Measurements from ENCODE around the gene CD209.

Gene CD209

DNA sequence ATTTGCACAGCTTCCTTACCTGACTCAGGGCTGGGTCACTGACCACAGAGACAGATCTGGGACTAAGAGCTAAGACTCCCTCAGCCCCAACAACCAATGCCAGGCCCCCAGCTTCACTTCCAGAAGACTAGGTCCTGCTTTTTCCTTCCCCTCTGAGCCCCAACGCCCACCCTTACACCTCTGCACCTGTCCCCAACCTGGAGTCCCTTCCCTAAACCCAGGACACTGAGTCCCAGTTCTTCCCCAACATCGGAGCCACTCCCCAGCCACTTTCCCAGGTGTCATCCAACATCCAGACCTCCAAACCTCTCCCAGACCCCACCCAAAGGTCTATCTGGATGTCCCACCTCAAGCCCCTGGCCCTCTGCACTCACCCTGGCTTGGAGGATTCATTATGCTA is 48.3 kb downstream of the CD209 start:
- no peak overlapping the region for H3K4me3 ChIP-seq (ENCODE audit: low read depth, low read length)
- TF ChIP-seq, protein P1, sequence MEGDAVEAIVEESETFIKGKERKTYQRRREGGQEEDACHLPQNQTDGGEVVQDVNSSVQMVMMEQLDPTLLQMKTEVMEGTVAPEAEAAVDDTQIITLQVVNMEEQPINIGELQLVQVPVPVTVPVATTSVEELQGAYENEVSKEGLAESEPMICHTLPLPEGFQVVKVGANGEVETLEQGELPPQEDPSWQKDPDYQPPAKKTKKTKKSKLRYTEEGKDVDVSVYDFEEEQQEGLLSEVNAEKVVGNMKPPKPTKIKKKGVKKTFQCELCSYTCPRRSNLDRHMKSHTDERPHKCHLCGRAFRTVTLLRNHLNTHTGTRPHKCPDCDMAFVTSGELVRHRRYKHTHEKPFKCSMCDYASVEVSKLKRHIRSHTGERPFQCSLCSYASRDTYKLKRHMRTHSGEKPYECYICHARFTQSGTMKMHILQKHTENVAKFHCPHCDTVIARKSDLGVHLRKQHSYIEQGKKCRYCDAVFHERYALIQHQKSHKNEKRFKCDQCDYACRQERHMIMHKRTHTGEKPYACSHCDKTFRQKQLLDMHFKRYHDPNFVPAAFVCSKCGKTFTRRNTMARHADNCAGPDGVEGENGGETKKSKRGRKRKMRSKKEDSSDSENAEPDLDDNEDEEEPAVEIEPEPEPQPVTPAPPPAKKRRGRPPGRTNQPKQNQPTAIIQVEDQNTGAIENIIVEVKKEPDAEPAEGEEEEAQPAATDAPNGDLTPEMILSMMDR (IDR thresholded peaks at IDR 0.05; ENCODE audit: low read depth, low read length), result no peak
- in situ Hi-C loops (cut with HindIII; ENCODE audit: low sequenced_read_pairs), result no loop called here
- DNase-seq (ENCODE audit: low read depth, low spot score), result no peak

DNA sequence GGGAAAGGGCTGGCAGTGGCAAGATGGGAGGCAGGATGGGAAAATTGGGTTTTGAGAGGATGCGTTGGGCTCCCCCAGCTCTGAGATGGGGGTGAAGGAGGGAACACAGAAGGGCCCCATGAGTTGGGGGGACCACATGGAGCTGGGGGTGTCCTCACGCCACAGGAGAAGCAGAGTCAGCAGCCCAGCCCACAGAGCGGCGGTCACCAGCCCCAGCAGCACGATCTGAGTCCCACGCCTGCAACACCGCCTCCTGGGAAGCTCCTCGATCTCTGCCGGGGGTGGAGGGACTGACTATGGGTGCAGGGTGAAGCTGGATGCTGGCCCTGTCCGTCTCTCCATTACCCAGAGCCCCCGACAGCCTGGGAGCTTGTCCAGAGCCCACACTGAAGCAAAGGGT is 48.8 kb downstream of the CD209 start:
- no peak for DNase-seq (ENCODE audit: low read depth, low spot score)
- in situ Hi-C loops (cut with HindIII; ENCODE audit: low sequenced_read_pairs), result no loop called here
- no peak overlapping the region for H3K4me3 ChIP-seq (ENCODE audit: low read depth, low read length)
- TF ChIP-seq, protein P1 (IDR thresholded peaks at IDR 0.05; ENCODE audit: low read depth, low read length), result no peak

DNA sequence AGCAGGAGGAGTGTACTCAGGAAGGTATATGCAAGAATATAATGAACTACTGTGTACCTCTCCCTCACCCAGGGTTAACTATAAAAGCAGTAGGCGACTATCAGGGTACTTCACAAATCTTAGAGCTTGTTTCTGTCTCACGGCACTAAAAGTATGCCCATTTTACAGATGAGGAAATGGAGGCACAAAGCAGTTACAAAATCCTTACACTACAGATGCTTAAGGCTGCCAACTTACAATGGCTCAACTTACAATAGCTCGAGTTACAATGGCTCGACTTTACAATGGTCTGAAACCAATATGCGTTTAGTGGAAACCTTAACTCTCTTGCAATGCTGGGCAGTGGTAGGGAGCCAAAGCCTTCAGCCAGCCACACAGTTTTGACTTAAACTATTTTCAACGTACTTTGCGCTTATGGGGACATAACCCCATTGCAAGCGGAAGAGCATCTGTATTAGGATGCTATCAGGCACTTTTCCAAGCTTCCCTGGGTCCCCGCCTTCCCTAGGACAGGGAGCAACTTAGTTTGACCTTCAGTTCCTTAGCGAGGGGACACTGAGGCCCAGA is 49.5 kb downstream of the CD209 start:
- no peak overlapping the region for H3K4me3 ChIP-seq (ENCODE audit: low read depth, low read length)
- in situ Hi-C loops (cut with HindIII; ENCODE audit: low sequenced_read_pairs), result no loop called here
- TF ChIP-seq, protein P1 (IDR thresholded peaks at IDR 0.05; ENCODE audit: low read depth, low read length), result no peak
- DNase-seq (ENCODE audit: low read depth, low spot score), result no peak

DNA sequence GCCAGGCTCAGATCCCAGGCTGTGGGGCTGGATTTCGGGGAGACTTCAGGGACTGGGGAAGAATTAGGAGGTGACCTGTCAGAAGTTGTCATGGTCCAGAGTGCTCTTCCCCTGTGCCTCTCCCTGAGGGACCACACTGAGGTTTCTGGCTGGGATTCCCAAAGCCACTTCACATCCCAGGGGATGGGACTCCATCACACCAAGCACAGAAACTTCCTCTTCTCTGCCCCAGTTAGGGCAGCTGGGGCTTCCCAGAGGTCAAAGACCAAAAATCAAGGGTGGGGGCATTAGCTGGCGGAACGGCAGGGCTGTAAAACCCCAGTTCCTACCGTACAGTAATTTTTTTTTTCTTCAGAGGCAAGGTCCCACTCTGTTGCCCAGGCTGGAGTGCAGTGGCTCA is 52.8 kb downstream of the CD209 start:
- in situ Hi-C loops (cut with HindIII; ENCODE audit: low sequenced_read_pairs), result no loop called here
- TF ChIP-seq, protein P1 (IDR thresholded peaks at IDR 0.05; ENCODE audit: low read depth, low read length), result no peak
- DNase-seq (ENCODE audit: low read depth, low spot score), result no peak
- H3K4me3 ChIP-seq (ENCODE audit: low read depth, low read length), result no peak overlapping the region

DNA sequence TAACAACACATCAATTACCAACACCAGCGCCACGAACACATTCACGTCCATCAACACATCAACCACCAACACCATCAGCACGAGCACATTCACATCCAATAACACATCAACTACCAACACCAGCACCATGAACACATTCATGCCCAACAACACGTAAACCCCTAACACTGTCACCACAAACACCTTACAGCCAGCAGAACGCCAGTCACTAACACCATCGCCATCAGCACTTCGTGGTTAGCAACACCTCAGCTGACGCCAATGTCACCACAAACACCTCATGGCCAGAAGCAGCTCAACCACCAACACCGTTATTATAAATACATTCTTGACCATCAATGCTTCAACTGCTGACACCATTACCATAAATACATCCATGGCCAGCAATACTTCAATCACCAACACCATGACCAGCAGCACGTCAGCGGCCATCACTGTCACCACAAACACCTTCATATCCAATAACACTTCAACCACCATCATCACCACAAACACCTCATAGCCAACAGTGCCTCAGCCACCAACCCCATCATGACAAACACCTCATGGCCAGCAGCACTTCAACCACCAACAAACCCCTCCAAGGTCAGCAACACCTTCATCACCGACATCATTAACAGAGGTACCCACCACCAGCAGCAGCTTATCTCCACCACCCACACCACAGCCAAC is 54.8 kb downstream of the CD209 start:
- in situ Hi-C loops (cut with HindIII; ENCODE audit: low sequenced_read_pairs), result no loop called here
- no peak for DNase-seq (ENCODE audit: low read depth, low spot score)

DNA sequence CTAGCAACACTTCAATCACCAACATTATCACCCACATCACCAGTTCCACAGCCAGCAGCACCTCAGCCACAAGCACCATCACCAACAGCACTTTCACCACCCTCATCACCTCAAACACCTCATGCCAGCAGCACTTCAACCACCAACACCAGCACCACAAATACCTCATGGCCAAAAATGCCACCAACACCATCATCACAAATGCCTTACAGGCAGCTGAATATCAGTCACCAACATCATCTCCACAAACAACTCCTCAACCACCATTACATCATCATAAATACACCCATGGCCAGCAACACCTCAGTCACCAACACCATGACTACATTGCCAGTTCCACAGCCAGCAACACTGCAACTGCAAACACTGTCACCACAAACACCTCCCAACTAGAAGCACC is 55.8 kb downstream of the CD209 start:
- DNase-seq (ENCODE audit: low read depth, low spot score), result no peak
- TF ChIP-seq, protein P1 (IDR thresholded peaks at IDR 0.05; ENCODE audit: low read depth, low read length), result no peak
- no peak overlapping the region for H3K4me3 ChIP-seq (ENCODE audit: low read depth, low read length)
- in situ Hi-C loops (cut with HindIII; ENCODE audit: low sequenced_read_pairs), result no loop called here

More for the DNA sequence above, 54.8 kb downstream of the CD209 start:
- TF ChIP-seq, protein P1 (IDR thresholded peaks at IDR 0.05; ENCODE audit: low read depth, low read length), result no peak
- H3K4me3 ChIP-seq (ENCODE audit: low read depth, low read length), result no peak overlapping the region

Measured in astrocyte of the spinal cord (primary cell).